MM.1S (cell line): Measurements from ENCODE around the gene HOXC10.

Experiments
- CTCF ChIP-seq: fragments of 300-600 bp; sonication (generic); IDR thresholded peaks from 2 replicates; pipeline ENCODE4 v1.5.1; 2016; ENCODE audit warnings: antibody characterized with exemption, low read length, mixed read lengths
- EZH2 ChIP-seq: fragments of 300-600 bp; sonication (generic); optimal IDR thresholded peaks from 2 replicates; pipeline ENCODE3; 2017; ENCODE audit warnings: low read depth, mild to moderate bottlenecking, antibody characterized with exemption, low read length, mixed read lengths
- EZH2phosphoT487 ChIP-seq: fragments of 300-600 bp; sonication (generic); IDR thresholded peaks from 2 replicates; pipeline ENCODE4 v1.6.1; 2018; ENCODE audit warnings: antibody characterized with exemption, low read length

- no peak for TF ChIP-seq CTCF
- no peak for TF ChIP-seq EZH2
- TF ChIP-seq EZH2phosphoT487: no peak
Measured at GRCh38 chr12:53965281-53966084, 19.5 kb upstream of the HOXC10 start.
